Breast epithelium (tissue), 3 donors: ENCODE measurements around the gene FOXA2.

ENCODE experiments used
- POLR2A ChIP-seq: fragments of 450-650 bp; IDR thresholded peaks from one replicate; pipeline ENCODE4 v1.6.1; 2016; ENCODE audit warnings: antibody characterized with exemption, mild to moderate bottlenecking, moderate library complexity
- POLR2AphosphoS5 ChIP-seq, 3 donors: sonication (generic); formaldehyde crosslinking; IDR thresholded peaks; one replicate each; pipeline ENCODE4 v1.6.1; 2017; ENCODE audit warnings: antibody characterized with exemption in 3 of 3
- TF ChIP-seq, protein P1 (sequence below), 3 donors: fragments of 450-650 bp; IDR thresholded peaks; one replicate each; pipeline ENCODE4 v1.5.1; 2016 to 2017; ENCODE audit warnings: antibody characterized with exemption in 3 of 3, mild to moderate bottlenecking in 3 of 3, moderate library complexity in 3 of 3

DNA sequence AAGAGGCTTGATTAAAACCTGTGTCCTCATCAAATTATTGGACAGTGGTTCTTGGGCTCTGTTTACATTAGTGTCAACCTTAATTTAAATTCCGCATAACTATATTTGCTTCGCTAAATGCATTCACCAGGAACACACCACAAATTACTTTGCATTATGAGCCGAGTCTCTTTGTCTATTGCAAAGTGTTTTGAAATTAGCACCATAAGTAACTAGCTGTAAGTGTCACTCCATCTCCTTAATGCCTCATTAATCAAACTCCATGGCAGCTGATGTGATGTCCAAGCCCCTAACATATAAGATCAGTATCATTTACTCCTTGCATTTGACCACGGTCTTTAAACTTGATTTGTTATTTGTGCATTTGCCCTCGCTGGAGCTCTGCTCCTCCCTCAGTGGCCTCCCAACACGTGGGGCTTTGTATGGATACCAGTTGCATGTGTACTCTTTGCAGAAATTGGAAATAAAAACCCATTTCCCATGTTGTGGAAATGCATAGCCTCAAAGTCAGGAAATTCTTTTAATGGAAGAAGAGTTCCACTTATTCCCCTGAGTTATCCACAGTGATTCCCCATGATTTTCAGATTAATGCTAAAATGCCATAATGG, 24.6 kb downstream of the FOXA2 start:
- TF ChIP-seq POLR2A, result no peak
- TF ChIP-seq, protein P1, sequence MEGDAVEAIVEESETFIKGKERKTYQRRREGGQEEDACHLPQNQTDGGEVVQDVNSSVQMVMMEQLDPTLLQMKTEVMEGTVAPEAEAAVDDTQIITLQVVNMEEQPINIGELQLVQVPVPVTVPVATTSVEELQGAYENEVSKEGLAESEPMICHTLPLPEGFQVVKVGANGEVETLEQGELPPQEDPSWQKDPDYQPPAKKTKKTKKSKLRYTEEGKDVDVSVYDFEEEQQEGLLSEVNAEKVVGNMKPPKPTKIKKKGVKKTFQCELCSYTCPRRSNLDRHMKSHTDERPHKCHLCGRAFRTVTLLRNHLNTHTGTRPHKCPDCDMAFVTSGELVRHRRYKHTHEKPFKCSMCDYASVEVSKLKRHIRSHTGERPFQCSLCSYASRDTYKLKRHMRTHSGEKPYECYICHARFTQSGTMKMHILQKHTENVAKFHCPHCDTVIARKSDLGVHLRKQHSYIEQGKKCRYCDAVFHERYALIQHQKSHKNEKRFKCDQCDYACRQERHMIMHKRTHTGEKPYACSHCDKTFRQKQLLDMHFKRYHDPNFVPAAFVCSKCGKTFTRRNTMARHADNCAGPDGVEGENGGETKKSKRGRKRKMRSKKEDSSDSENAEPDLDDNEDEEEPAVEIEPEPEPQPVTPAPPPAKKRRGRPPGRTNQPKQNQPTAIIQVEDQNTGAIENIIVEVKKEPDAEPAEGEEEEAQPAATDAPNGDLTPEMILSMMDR (IDR thresholded peaks at IDR 0.05), result no peak
- TF ChIP-seq POLR2AphosphoS5 (IDR thresholded peaks at IDR 0.05), result no peak
